GM18505 (cell line): Measurements from ENCODE around the gene PIK3R6.
"Not testable (repeated sequence)": the region's sequence is repeated elsewhere in the genome, so short reads cannot be mapped to it uniquely, and the experiment has no call there.

ENCODE experiments used
- ATAC-seq: cut with Tn5 transposase; IDR thresholded peaks from one replicate; pipeline ENCODE4 v1.9.1; 2021; ENCODE audit not compliant: unreplicated experiment
- POLR2A ChIP-seq: IDR thresholded peaks from 4 replicates; pipeline ENCODE4 v1.6.1; 2011; ENCODE audit warnings: borderline replicate concordance; ENCODE audit not compliant: insufficient read depth, insufficient read length; ENCODE audit errors: extremely low read depth

The PIK3R6 gene

DNA sequence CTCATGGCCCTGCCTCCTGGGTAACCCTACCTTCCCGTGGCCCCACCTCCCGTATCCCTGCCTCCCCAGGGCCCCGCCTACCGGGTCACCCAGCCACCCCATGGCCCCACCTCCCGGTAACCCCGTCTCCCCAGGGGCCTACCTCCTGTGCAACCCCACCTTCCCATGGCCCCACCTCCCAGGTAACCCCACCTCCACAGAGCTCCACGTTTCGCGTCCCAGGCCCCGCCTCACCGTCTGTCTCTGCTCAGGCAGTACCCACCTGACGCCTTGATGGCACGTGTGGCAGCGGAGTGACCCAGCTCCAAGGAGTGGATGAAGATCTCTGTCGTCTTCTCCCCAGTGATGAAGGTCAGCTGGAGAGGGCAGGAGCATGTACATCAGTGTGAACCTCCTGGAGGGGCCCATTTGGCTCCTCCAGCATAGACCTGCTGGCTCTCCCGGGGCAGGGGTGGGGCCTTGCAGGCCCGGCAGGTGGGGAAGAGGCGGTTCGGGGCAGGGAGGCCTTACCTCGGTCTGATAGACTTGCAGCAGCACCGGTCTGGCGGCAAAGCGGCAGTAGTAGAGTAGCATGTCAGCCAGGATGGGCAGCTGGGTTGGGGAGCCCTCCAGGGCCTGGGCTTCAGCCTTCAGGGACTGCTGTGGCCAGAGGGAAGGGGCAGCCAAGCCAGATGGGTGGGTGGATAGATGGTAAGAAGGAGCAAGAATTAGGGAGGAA is 18.7 kb upstream of the PIK3R6 start:
- no peak for TF ChIP-seq POLR2A
- ATAC-seq = no peak

DNA sequence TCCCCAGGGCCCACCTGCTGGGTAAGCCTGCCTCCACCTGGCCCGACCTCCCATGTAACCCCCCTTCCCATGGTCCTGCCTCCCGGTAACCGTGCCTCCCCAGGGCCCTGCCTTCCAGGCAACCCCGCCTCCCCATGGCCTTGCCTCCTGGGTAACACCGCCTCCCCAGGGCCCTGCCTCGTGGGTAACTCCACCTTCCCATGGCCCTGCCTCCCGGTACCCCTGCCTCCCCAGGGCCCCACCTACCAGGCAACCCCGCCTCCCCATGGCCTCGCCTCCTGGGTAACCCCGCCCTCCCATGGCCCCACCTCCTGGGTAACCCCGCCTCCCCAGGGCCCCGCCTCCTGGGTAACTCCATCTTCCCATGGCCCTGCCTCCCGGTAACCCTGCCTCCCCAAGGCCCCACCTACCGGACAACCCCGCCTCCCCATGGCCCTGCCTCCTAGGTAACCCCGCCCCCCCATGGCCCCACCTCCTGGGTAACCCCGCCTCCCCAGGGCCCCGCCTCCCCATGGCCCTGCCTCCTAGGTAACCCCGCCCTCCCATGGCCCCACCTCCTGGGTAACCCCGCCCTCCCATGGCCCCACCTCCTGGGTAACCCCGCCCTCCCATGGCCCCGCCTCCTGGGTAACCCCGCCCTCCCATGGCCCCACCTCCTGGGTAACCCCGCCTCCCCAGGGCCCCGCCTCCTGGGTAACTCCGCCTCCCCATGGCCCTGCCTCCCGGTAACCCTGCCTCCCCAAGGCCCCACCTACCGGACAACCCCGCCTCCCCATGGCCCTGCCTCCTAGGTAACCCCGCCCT is 17.9 kb upstream of the PIK3R6 start:
- not testable (repeated sequence) for ATAC-seq

DNA sequence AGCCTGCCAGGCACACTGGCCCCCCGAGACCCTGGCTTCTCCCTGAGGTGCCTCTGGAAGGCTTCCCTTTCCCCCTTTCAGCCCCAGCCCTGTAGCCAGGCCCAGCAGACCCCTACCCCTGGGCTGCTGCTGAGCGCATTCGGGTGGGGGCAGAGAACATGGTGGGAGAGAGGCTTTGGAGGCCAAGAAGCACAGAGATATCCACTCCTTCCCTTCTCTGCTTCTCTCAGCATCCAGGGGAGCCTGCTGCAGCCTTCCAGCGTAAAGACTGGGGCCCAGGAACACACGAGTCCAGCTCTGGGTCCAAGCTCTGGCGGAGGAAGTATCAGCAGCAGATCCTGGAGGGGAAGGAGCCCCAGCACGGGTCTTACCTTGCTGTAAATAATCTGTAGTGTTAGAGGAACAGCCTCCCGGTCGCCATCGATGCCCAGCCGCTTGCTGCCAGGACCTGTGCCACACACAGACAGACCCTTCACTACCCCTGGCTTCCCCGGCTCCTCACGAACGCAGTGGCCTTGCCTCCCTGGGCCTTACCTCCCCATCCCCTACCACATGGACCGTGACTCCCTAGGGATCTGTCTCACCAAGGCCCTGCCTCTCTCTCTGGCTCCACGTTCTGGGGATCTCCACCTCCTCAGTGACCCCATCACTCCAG is 17.0 kb upstream of the PIK3R6 start:
- no peak for ATAC-seq
- TF ChIP-seq POLR2A = no peak

DNA sequence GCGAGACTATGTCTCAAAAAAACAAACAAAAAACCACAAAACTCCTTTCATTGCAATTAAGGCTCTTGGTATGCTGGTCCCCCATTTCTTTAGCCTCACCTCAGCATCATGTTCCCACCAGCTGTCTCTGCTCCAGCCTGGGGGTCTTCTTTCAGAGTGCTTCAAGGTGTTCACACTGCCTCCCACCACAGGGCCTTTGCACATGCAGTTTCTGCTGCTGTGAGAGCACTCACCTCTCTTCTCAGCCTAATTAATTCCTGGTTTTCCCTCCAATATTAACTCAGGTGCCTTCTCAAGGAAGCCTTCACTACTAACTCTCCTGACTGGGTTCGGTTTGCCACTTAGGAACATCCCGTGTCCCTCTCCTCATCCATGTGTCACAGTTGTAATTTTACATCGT is 15.9 kb upstream of the PIK3R6 start:
- no peak for ATAC-seq
- TF ChIP-seq POLR2A = no peak

DNA sequence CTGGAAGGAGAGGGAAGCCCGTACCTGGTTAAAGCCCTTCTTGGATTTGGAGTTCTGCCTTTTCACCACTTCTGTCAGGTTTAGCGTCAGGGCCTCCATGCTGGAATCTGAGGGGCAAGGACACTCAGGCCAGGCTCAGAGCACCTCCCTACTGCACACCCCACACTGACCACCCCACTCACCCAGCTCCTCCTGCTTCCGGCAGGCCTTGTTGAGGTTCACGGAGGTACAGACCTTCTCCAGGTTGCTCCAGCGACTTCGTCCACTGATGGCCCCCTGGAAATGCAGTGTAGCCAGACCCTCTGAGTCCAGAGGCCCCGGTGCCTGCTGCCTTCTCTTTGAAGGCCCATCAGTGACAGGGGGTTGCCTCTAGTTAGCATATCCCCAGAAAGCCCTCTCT is 14.1 kb upstream of the PIK3R6 start:
- no peak for TF ChIP-seq POLR2A
- ATAC-seq = no peak

DNA sequence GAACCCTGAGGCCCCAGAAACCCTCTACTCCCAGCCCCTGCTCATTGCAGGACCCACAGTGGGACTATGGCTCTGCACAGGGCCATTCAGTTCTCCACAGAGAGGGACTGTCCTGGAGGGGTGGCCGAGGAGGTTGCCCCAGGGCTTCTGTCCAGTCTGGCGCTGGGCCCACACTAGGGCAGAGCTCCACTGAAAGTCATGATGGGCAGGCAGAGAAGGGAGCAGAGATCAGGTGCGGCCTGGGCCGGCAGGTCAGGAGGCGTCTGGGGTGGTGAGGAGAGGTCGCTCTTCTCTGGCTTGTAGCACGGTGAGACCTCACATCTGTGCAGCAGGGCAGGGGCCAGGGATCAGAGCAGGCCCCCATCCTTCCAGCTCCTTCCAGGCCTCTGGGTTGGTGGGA is 13.0 kb upstream of the PIK3R6 start:
- ATAC-seq = no peak

DNA sequence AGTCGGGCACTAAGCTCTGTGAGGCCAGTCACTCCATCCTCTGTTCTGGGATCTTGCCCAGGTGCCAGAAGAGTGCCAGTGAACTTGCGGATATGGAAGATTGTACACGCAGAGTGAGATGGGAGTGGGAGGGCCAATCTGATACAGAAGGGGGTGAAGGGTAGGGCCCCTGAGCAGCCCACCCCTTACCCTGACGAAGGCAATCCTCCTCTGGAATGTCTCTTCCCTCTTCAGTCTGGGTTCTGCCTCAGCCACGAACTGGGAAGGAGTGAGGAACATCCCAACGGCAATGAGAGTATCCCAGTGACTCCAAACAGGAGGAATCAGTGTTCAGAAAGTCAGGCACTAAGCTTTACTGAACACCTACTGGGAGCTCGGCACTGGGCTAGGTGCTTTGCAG is 11.9 kb upstream of the PIK3R6 start:
- no peak for TF ChIP-seq POLR2A
- ATAC-seq = no peak

More for the DNA sequence above, 13.0 kb upstream of the PIK3R6 start:
- TF ChIP-seq POLR2A = no peak

DNA sequence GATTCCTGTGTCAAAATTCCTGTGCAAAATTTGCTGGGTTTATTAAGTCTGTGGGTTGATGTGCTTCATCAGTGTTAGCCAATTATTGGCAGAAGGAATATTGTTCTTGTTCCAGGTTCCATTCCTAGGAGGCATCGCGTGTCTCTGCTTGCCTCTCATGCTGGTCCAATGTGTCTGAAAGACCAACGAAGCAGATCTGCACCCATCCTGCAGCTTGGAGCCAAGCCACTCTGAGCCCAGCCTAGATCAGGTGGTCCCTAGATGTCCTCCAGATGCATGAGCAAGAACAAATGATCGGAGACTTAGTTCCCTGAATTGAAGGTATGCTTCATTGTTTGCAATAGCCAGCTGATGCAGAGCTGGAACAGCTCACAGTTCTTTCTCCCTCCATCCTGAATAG is 10.5 kb upstream of the PIK3R6 start:
- no peak for ATAC-seq
- no peak for TF ChIP-seq POLR2A

DNA sequence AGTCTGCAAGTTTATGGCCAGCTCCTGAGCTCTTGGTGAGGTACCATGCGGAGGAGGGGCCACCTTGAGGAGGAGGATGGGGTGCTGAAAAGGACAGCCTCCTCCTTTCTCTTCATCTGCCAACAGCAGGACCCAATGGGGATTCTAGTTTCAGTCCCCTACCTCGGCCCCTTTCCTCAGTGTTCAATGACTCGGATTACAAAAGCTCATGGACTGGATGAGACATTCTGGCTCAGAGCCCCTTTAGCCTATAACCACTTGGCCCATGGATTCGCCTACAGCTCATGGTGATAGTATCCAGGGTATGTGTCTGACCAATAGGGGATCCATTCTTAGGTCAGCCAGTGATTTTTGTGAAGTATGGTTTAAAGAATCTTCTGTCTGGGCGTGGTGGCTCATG is 8.5 kb upstream of the PIK3R6 start:
- ATAC-seq = no peak
- TF ChIP-seq POLR2A = no peak

DNA sequence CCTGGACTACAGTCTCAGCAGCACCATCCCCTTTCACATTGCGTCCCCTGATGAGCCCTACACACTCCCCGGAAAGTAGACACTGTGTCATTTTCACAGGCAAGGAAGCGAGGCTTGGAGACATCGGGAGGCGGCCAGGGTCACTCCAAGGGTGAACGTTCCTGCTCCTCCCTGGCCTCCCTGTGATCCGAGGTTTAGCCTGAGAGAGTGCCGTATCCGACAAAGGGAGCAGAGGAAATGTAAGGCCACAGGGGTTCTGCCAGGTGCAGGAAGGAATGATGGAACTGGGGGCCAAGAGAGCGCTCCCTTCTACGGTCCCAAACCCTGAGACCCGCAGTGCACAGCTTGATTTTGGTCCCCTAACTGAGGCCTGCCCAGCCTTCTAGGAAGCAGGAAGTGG is 8.0 kb upstream of the PIK3R6 start:
- no peak for TF ChIP-seq POLR2A
- ATAC-seq = no peak

DNA sequence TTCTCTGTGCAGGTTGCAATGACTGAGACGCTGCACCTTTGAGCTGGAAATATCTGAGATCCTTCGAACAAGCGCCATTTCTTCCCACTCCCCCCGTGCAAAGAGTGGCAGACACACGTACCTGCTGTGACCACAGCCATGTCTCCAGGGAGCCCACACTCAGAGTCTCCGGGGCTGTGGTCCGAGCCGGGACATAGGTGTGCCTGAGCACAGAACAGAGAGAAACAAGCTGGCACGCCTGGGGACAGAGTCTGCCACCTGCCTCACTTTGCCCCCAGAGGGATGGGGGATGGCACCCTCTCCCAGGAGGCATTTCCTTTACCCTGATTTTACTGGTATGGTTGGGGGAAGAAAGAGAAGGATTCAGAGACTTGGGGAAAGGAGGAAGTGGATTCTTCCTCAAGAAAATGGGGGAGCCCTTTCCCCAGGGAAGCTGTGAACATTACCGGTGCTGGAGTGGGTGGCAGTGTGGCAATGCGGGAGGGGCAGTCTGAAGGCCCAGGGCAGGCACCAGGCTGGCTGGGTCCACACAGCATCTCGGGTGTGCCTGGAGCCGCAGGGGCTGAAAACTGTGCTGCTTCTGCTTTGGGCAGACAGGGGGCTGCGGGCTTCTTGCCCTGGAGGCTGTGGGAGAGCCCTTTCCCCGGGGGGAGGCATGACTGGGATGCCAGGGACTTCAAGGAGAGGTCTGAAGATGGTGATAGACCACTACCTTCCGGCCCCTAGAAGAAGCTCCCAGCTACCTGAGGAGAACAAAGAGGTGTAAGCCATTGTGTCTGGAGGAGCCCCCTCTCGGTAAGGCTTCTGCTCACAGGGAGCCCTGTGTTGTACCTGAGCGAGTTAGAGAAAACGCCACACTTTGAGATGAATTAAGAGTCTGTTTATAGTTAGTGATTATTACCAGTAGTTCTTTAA is 6.6 kb upstream of the PIK3R6 start:
- no peak for ATAC-seq
- no peak for TF ChIP-seq POLR2A

DNA sequence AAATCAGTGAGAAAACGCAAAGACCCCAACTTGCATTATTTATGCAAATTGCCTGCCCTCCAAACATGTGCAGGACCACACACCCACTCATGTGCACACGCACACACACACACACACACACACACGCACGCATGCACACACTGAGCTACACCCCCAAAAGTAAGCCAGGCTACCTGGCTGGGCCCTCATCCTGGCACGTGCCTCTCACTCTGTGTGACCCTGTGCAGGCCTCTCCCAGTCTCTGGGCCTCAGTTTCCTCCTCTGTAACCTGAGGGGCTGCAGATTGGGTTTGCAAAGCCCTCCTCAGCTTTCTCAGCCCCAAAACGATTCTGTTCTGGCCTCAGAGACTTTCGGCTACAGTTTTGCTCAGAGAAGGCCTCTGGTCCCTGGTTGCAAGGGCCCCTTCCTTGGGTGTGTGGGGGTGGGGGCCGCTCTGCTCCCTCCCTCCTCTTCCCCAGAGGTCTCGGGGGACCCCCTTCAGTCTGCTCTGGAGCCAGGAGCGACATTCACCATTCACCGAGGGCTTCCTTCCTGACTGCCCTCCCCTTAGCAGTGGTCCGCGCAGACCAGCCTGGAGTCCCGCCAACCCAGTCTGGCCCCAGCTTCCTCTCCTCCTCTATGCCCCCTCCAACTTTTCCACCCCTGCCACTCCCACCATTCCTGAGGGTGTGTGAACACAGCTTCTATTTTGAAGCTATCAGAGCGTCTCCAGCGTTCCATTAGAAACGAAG is 5.4 kb upstream of the PIK3R6 start:
- TF ChIP-seq POLR2A = no peak
- ATAC-seq = no peak

DNA sequence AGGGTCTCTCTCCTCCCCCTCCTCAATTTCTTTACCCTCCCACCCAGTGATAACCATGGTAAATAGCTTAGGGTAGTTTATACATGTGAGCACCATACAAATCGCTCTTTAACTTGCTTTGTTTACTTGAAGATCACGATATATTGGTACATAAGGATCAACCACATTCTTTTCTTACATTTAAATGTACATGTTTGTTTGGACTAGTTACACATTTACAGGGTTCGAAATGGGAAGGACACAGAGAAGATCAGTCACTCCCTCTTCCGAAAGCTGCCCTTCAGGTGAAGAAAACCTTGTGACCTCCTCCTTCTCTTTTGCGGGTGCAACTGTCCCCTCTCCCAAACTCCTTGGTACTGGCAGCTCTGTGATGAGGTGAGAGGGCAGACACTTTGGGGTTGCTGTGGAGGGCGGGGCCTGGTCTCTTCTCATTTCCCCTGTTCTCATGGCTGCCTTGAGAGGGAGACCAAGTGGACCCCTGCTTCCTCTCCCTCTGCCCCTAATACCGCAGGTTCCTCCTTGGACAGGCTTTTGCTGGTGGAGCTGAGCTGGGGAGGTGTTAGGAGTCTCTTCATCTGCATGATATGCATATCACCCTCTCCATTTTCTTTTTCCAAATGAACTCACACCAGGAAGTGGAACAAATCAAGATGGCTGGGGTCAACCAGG is 4.7 kb upstream of the PIK3R6 start:
- TF ChIP-seq POLR2A = no peak
- no peak for ATAC-seq
